Measurements from ENCODE around the gene PAX5.

The PAX5 gene

DNA sequence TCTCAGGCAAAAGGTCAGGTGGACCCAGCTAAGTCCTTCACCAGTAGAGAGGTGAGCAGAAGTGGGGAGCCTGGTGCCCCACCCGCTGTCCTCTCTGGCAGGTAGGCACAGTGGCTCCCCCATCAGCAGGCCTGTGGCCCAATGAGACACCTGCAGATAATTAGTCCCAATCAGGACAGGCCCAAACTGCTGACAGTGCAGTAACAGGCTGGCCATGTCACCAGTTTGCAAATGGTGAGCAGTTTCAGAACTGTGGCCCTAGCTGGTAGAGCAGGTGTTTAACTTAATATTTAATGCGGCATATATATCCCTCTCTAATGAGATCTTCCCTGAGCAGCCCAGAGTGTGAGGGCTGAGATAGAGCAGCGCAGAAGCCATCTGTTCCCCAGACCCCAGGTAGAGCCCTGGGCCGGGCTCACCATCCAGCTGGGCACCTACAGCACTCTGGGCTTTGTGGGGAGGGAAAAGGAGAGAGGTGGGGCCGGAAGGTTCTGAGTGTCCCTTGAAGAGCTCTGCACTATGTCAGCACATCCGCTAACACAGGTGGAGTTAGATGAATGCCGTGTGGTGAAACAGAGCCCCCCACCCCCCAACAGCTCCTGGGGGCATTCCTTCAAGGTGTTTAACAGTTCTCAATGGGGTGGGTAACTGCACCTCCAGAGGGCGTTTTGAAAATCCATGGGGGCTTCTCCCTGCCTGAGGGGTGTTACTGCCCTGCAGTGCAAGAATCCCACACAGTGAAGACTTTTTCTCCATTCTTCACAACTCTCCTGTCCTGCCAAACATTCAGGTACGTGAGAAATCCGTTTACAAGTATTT, 120.5 kb downstream of the PAX5 start:
- Mint-ChIP-seq H3K4me3 (no peak overlapping the region), H3K27me3 (ENCODE audit: low read depth) (peaks cover 10% of the 10 kb centered on the region), H3K9me3 (no peaks in the 10 kb centered on the region), H3K4me1 (ENCODE audit: low read depth) (no peaks in the 10 kb centered on the region), H3K36me3 (ENCODE audit: low read depth) (no peaks in the 10 kb centered on the region), H3K27ac (no peak overlapping the region)

DNA sequence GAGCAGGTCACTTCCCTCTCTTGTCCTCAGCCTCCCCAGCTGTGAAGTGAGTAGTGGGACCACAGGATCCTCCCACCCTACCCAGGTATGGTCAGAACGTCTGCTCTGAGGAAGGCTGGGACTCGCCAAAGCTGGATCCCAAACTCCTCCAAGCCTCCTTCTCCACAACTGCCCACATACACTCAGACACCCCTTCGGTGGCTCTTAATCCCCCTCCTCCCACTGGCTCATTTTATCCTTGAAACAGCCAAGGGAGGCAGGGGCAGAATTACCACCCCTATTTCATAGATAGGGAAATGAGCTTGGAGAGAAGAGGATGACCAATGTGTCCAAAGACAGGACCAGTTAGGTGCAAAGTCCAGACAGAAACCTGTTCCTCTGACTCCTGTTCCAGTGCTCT, 121.4 kb downstream of the PAX5 start:
- no peaks in the 10 kb centered on the region for H3K9me3 Mint-ChIP-seq

DNA sequence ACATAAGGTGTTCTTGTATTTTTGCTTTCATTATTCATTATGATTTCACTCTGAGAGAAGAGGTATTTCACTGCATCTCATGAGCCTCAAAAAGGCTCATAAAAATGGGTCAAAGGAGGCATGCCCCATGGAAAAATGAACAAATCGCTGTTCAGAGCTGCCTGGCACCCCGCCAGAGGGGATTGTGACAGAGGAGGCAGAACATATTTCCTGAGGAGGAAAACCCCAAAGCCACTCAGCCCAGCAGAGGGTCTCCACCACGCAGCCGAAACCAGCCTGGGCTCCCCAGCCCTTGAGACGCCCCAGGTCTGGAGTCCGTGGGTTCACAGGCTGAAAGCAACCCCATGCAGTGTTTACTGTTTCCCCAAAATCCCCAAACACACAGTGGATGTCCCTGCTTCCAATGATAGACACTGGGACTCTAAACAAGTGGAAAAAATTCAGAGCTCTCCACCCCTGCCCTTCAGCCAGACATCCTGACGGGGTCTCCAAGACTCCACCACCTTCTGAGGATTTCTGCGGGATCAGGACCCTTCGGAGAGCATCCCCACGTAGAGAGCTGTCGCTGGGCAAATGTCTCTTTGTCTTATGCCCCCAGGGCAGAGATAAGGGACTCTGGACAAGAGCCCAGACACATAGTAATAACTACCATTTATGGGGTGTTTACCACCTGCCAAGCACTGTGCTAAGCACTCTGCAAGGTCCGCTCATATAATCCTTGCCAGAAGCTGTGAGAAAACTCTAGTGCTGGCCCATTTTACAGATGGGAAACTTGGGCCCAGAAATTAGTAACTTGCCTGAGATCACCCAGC, 122.3 kb downstream of the PAX5 start:
- Mint-ChIP-seq H3K27me3 (ENCODE audit: low read depth) (peaks cover 24% of the 10 kb centered on the region), H3K4me1 (ENCODE audit: low read depth) (no peaks in the 10 kb centered on the region), H3K9me3 (no peaks in the 10 kb centered on the region), H3K36me3 (ENCODE audit: low read depth) (no peaks in the 10 kb centered on the region), H3K27ac (no peak overlapping the region), H3K4me3 (no peak overlapping the region)

More for the DNA sequence above, 121.4 kb downstream of the PAX5 start:
- Mint-ChIP-seq H3K4me1 (ENCODE audit: low read depth) (no peaks in the 10 kb centered on the region), H3K4me3 (no peak overlapping the region), H3K27me3 (ENCODE audit: low read depth) (peaks cover 18% of the 10 kb centered on the region), H3K36me3 (ENCODE audit: low read depth) (no peaks in the 10 kb centered on the region), H3K27ac (no peak overlapping the region)

DNA sequence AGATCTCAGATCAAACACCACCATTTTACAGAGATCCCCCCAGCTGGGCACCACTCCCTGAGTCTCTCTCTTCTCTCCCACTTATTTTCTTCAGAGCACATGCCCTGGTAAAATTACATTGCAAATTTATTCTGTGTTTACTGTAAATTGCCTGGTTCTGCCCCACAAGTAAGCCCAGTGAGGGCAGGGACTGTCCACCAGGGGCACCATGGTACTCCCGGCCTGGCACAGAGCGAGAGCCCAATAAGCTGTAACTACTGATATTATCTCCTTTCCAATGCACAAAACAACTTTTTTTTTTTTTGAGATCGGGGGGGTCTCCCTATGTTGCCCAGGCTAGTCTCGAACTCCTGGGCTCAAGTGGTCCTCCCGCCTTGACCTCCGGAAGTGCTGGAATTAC, 123.0 kb downstream of the PAX5 start:
- Mint-ChIP-seq H3K27ac (no peak overlapping the region), H3K4me1 (ENCODE audit: low read depth) (peaks cover 1% of the 10 kb centered on the region), H3K9me3 (no peaks in the 10 kb centered on the region), H3K36me3 (ENCODE audit: low read depth) (no peaks in the 10 kb centered on the region), H3K4me3 (no peak overlapping the region), H3K27me3 (ENCODE audit: low read depth) (peaks cover 29% of the 10 kb centered on the region)

DNA sequence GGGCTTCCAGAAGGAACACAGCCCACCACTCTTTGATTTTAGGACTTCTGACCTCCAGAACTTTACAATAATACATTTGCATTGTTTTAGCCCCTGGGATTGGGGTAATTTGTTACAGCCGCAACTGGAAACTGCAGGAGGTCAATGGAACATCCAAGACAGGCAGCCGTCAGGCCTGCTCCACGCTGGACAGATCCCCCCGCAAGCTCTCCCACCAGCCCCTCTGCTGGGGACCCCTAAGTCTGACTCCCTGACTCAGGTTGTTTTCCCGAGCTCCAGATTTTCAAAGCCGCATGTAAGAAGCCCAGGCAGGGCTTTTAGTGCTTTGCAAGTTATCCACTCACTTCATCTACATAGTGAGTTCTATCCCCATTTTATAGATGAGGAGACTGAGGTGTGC, 127.6 kb downstream of the PAX5 start:
- H3K27ac Mint-ChIP-seq: no peak overlapping the region
- peaks cover 45% of the 10 kb centered on the region for H3K27me3 Mint-ChIP-seq (ENCODE audit: low read depth)
- no peaks in the 10 kb centered on the region for H3K9me3 Mint-ChIP-seq
- H3K4me1 Mint-ChIP-seq (ENCODE audit: low read depth): peaks cover 6% of the 10 kb centered on the region
- H3K4me3 Mint-ChIP-seq: no peak overlapping the region
- H3K36me3 Mint-ChIP-seq (ENCODE audit: low read depth): no peaks in the 10 kb centered on the region

DNA sequence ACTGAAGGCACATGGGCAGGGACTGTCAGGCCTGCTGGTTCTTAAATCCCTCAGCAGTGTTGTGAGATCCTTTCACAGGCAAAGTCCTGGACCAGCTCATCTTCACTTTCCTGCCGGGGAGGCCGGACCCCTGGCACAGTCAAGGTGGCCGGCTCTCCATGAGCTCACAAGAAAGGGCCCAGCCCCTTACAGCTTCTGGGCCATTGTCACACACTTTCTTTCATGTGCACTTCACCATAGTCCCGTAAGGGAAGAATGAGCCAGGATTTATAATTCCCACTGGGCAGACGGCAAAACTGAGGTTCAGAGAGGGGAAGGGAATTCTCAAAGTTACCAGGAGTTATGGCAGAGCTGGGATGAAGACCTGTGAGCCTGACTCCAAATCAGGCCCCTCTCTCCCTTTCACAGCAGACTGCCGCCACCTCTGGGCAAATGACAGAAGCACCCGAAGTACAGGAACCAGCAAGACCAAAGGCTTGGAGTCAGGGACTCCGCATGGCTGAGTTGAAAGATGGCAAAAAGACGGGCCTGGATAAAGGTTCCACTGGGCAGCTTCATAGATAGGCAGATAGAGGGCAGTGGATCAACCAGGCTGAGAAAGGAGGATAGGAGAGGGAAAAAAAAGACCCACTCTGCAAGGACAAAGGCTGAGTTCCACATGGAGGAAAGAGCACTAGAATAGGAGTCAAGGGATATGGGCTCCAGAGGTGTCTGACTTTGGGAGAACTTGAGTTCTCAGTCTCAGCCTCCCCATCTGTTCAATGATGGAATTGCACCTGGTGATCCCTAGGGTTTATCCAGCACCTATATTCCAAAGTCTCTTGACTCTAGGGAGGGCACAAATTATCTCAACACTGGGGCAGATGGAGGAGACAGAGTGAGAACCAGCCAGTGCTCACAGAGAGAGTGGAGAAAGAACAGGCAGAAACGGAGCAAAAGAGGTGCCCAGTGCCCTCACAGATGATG, 128.7 kb downstream of the PAX5 start:
- H3K4me3 Mint-ChIP-seq: no peak overlapping the region
- peaks cover 6% of the 10 kb centered on the region for H3K4me1 Mint-ChIP-seq (ENCODE audit: low read depth)
- no peaks in the 10 kb centered on the region for H3K9me3 Mint-ChIP-seq

DNA sequence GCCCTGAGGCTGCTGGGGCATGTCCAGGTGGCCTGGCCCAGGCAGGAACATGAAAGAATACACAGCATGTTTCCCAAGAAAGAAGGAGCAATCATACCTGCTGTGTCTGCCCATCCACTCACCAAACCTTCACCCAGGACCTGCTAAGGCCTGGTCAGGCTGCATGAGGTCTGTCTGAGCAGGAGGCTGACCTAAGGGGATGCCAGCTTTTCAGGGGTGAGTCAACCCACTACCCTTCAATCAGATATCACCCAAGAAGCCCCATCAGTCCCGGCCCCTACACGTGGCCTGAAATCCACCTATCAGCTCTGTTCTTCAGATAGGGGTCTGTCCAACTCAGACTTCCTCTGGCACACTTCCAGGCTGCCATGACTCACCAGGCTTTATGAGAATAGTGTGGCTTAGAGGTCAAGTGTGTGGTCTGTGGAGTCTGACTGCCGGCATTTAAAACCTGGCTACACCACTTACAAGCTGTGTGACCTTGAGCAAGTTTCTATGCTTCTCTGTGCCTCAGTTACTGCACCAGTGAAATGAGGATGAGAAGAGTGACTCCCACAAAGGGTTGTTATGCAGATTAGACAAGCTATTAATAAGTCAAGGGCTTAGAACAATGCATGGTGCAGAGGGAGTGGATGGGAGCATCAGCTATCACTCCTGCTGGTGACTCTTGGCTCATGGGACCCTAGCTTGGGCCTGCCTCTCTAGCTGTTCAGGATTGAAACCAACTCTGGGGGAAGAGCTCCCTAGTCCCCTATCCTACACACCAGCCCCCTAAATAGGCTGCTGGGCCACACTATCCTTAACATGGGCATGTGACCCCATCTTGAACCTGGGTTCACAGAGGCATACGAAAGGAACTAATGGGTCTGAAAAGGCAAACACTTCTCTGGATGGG, 130.3 kb downstream of the PAX5 start:
- Mint-ChIP-seq H3K27ac (no peak overlapping the region), H3K27me3 (ENCODE audit: low read depth) (peaks cover 36% of the 10 kb centered on the region), H3K4me3 (no peak overlapping the region), H3K36me3 (ENCODE audit: low read depth) (no peaks in the 10 kb centered on the region), H3K9me3 (no peaks in the 10 kb centered on the region), H3K4me1 (ENCODE audit: low read depth) (peaks cover 6% of the 10 kb centered on the region)

More for the DNA sequence above, 128.7 kb downstream of the PAX5 start:
- Mint-ChIP-seq H3K27me3 (ENCODE audit: low read depth) (peaks cover 36% of the 10 kb centered on the region), H3K36me3 (ENCODE audit: low read depth) (no peaks in the 10 kb centered on the region), H3K27ac (no peak overlapping the region)

DNA sequence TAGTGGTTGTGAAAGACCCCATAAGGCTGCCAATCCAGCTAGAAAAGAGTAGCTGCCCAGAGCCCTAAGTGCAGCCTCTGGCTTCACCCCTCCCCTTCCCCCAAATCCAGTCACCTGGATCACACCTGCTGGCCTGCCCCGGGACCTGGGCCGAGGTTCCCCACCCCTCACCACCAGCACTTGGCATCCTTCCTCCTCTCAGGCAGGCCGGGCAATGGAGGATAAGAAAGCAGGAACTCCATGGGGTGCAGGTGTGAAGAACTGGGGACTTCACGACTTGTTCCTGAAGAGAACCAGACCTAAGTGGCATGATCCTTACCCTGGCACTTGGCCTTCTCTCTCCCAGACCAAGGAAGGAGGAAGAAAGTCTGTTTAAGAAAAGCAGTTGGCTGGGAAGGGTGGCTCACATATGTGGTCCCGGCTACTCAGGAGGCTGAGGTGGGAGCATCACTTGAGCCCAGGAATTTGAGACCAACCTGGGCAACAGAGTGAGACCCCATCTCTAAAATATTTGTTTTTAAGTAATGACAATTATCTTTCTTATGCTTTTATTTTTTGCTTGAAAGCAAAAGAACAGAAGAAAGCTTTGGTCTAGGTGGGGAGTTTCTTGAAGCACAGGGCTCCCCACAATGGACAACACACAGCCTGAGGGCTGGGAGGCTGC, 131.1 kb downstream of the PAX5 start:
- H3K27ac Mint-ChIP-seq: no peak overlapping the region
- H3K36me3 Mint-ChIP-seq (ENCODE audit: low read depth): no peaks in the 10 kb centered on the region
- peaks cover 6% of the 10 kb centered on the region for H3K4me1 Mint-ChIP-seq (ENCODE audit: low read depth)
- peaks cover 31% of the 10 kb centered on the region for H3K27me3 Mint-ChIP-seq (ENCODE audit: low read depth)
- H3K9me3 Mint-ChIP-seq: no peaks in the 10 kb centered on the region
- no peak overlapping the region for H3K4me3 Mint-ChIP-seq

DNA sequence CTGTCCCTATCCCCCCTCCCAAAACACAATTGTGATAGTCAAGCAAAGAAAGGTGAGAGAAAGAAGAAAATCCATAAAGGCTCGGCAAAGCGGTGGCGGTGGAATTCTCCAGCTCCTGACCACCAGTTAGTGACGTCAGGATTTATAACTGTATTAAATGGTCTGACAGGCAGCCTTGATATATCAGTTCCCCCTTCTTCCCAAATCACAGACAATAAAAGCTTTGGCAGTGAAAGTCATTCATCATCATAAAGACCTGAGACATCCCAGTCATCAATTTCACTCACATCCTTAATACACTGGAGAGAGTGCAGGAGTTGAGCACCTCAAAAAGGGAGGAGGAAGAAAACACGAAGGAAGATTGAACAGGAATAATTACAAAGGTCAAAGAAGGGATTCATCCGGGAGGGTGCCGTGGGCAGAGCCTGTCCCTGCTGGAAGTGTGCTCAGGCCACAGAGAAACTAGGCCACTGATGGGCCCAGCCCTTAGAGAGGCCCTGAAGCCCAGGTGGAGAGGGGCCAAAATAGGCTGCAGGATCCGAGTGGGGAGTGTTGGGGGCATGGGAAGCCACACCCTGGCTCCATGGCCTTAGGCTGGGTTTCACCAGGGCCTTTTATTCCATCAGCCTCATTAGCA, 131.9 kb downstream of the PAX5 start:
- Mint-ChIP-seq H3K27me3 (ENCODE audit: low read depth) (peaks cover 32% of the 10 kb centered on the region), H3K27ac (no peak overlapping the region), H3K4me3 (no peak overlapping the region), H3K36me3 (ENCODE audit: low read depth) (no peaks in the 10 kb centered on the region), H3K9me3 (no peaks in the 10 kb centered on the region), H3K4me1 (ENCODE audit: low read depth) (peaks cover 6% of the 10 kb centered on the region)

DNA sequence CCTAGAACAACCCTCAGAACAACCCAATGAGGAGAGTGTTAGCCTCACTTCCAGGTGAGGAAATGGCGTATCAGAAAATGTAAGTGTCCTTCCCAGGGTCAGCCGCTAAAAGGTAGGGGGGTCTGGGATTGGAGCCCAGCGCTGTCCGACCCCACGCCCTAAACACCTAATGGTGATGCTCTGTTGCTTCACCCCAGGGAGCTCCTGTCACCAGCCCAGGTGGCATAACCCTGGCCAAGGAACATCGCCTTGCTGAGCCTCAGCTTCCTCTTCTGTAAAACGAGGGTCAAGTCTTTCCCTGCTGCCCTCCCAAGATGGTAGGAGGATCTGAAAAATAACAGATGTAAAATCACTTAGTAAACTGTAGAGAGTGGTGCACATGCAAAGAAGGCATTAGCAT, 132.5 kb downstream of the PAX5 start:
- Mint-ChIP-seq H3K36me3 (ENCODE audit: low read depth) (no peaks in the 10 kb centered on the region), H3K27ac (no peak overlapping the region), H3K9me3 (no peaks in the 10 kb centered on the region), H3K27me3 (ENCODE audit: low read depth) (peaks cover 29% of the 10 kb centered on the region), H3K4me1 (ENCODE audit: low read depth) (peaks cover 6% of the 10 kb centered on the region), H3K4me3 (no peak overlapping the region)

DNA sequence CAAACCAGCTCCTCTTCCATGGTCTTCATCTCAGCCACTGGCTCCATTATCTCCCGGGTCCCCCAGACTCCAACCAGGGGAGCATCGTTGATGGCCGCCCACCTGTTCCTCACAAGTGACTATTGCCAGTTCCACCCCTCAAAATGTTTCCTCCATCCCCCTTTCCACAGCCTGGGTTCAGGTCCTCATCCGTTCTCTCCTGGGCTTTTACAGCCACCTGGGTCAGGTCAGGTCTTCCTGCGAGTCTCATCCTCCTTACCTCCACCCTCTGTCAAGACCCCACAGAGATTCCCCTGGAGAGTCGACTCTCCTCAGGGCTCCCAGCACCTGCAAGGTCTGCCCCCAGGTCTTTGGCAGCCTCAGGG, 133.2 kb downstream of the PAX5 start:
- no peak overlapping the region for H3K27ac Mint-ChIP-seq
- no peaks in the 10 kb centered on the region for H3K9me3 Mint-ChIP-seq
- H3K4me3 Mint-ChIP-seq: no peak overlapping the region
- no peaks in the 10 kb centered on the region for H3K36me3 Mint-ChIP-seq (ENCODE audit: low read depth)
- peaks cover 24% of the 10 kb centered on the region for H3K27me3 Mint-ChIP-seq (ENCODE audit: low read depth)
- H3K4me1 Mint-ChIP-seq (ENCODE audit: low read depth): peaks cover 4% of the 10 kb centered on the region

DNA sequence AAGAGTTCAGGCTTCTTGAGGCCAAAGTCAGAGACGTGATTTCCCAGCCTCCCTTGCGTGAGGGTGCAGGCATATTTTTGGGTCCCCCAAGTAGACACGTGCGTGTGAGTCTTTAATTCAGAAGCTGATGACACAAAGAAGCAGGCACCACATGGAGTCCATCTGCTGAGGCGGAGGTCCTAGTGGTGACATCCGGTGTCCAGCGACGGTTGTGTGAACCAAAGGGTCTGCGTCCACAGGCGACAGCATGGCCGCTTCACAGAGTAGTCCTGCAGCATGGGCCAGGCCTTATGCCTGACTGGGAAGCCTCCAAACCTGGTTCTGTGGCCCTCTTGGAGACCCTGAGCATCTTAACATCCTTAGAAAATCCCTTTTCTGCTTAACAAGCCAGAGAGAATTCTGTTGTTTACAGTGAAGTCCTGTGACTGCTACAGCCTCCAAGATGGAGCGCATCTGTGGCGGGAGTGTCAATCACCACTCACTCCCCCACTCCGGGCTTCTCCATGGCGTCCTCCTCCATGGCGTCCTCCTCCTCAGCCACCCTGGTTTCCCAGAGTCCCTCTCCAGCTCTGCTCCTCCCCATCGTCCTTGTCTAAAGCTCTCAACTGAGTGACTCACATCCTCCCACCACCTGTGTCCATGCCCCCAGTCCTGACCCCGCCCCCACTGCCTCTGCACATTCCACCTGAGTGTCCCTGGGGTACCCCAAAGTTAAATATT, 133.8 kb downstream of the PAX5 start:
- H3K9me3 Mint-ChIP-seq: no peaks in the 10 kb centered on the region
- H3K4me3 Mint-ChIP-seq: no peak overlapping the region
- H3K36me3 Mint-ChIP-seq (ENCODE audit: low read depth): no peaks in the 10 kb centered on the region
- H3K4me1 Mint-ChIP-seq (ENCODE audit: low read depth): peaks cover 4% of the 10 kb centered on the region
- H3K27me3 Mint-ChIP-seq (ENCODE audit: low read depth): peaks cover 19% of the 10 kb centered on the region
- H3K27ac Mint-ChIP-seq: no peak overlapping the region

Measured in T-helper 1 cell treated with Interleukin-12 subunit alpha and Interleukin-12 subunit beta and Interleukin-4 antibody, amounts not matched to agents 30 μg/mL and 1 μg/mL, for 36 hours (primary cell).